ENCODE measurements around the gene NCAM1. TPM values are rescaled to one million over a fixed set of nuclear protein-coding genes. Genes with fewer than 3 reads are reported as not detected.
A peak's percentile ranks its signal among the peaks of the same experiment; 100 is the strongest.

NCAM1 gene
- total RNA-seq, 1 donor from 2014 or later, result 332 TPM

- Histone ChIP-seq H3K9me3 (replicated peaks) (no peaks in the 10 kb centered on the region), H3K27ac (replicated peaks) (no peak overlapping the region), H3K27me3 (ENCODE audit: low read depth) (no peaks in the 10 kb centered on the region), H3K4me1 (no peaks in the 10 kb centered on the region), H3K4me3 (no peak overlapping the region), H3K36me3 (no peaks in the 10 kb centered on the region)
- peak; percentile 34 for TF ChIP-seq CTCF (IDR thresholded peaks at IDR 0.05; ENCODE audit: borderline replicate concordance)
- DNase-seq, result no peak
- intact Hi-C loops (cut with micrococcal nuclease), result no loop called here
Measured at GRCh38 chr11:113274713-113275582, 313.7 kb downstream of the NCAM1 start.

GRCh38 chr11:113275602-113276001 lies 314.4 kb downstream of the NCAM1 start:
- H3K9me3 ChIP-seq (replicated peaks), result no peaks in the 10 kb centered on the region
- DNase-seq, result no peak
- no peak overlapping the region for H3K4me3 ChIP-seq
- TF ChIP-seq CTCF (IDR thresholded peaks at IDR 0.05; ENCODE audit: borderline replicate concordance), result no peak
- H3K27ac ChIP-seq (replicated peaks), result no peak overlapping the region
- no peaks in the 10 kb centered on the region for H3K27me3 ChIP-seq (ENCODE audit: low read depth)
- intact Hi-C loops (cut with micrococcal nuclease), result no loop called here
- H3K36me3 ChIP-seq, result no peaks in the 10 kb centered on the region
- no peaks in the 10 kb centered on the region for H3K4me1 ChIP-seq

- Histone ChIP-seq H3K4me1 (no peaks in the 10 kb centered on the region), H3K9me3 (replicated peaks) (no peaks in the 10 kb centered on the region), H3K27ac (replicated peaks) (no peak overlapping the region), H3K27me3 (ENCODE audit: low read depth) (no peaks in the 10 kb centered on the region), H3K36me3 (no peaks in the 10 kb centered on the region), H3K4me3 (no peak overlapping the region)
- no peak for DNase-seq
- TF ChIP-seq CTCF (IDR thresholded peaks at IDR 0.05; ENCODE audit: borderline replicate concordance), result no peak
- intact Hi-C loops (cut with micrococcal nuclease), result no loop called here
Measured at GRCh38 chr11:113276466-113276865, 315.2 kb downstream of the NCAM1 start.

GRCh38 chr11:113277907-113278306 lies 316.7 kb downstream of the NCAM1 start:
- Histone ChIP-seq H3K4me1 (no peaks in the 10 kb centered on the region), H3K4me3 (no peak overlapping the region), H3K27ac (replicated peaks) (no peak overlapping the region), H3K27me3 (ENCODE audit: low read depth) (no peaks in the 10 kb centered on the region), H3K36me3 (no peaks in the 10 kb centered on the region), H3K9me3 (replicated peaks) (no peaks in the 10 kb centered on the region)
- no peak for DNase-seq
- intact Hi-C loops (cut with micrococcal nuclease), result no loop called here
- TF ChIP-seq CTCF (IDR thresholded peaks at IDR 0.05; ENCODE audit: borderline replicate concordance), result no peak

- intact Hi-C loops (cut with micrococcal nuclease), result no loop called here
- Histone ChIP-seq H3K9me3 (replicated peaks) (no peaks in the 10 kb centered on the region), H3K27ac (replicated peaks) (no peak overlapping the region), H3K27me3 (ENCODE audit: low read depth) (no peaks in the 10 kb centered on the region), H3K36me3 (no peaks in the 10 kb centered on the region), H3K4me1 (no peaks in the 10 kb centered on the region), H3K4me3 (no peak overlapping the region)
- TF ChIP-seq CTCF (IDR thresholded peaks at IDR 0.05; ENCODE audit: borderline replicate concordance), result no peak
- no peak for DNase-seq
Measured at GRCh38 chr11:113278481-113278880, 317.3 kb downstream of the NCAM1 start.

Measured in left ventricle myocardium inferior (tissue), 1 donor.